HG03025 (cell line): ENCODE data around the gene HIGD2B.
"Not testable (repeated sequence)": the region's sequence is repeated elsewhere in the genome, so short reads cannot be mapped to it uniquely, and the experiment has no call there.

Experiments used
- ATAC-seq: cut with Tn5 transposase; IDR thresholded peaks from one replicate; pipeline ENCODE4 v1.9.1; 2021; ENCODE audit warnings: mild to moderate bottlenecking, moderate library complexity; ENCODE audit not compliant: unreplicated experiment, low FRiP score

The HIGD2B gene

DNA sequence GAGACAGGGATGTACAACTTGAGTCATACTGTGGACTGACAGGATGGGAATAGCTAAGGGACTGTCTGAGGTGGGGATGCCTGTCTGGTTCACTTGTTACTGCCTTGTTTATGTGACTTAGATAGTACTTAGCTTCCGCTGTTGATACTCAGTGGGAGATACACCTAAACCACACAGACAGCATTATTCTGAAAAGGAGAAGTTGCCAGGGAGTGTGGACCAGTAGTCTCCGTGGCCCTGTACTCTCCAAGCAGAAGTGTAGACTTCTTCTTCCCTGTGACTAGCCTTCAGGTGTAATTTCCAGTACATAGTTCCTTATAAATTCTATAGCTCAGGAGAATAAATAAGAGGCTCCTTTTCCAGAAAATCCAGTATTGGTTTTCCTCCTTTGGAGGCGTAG is 5.1 kb downstream of the HIGD2B start:
- ATAC-seq, result no peak

- no peak for ATAC-seq
Measured at GRCh38 chr15:72676838-72677237, 9.1 kb downstream of the HIGD2B start.

DNA sequence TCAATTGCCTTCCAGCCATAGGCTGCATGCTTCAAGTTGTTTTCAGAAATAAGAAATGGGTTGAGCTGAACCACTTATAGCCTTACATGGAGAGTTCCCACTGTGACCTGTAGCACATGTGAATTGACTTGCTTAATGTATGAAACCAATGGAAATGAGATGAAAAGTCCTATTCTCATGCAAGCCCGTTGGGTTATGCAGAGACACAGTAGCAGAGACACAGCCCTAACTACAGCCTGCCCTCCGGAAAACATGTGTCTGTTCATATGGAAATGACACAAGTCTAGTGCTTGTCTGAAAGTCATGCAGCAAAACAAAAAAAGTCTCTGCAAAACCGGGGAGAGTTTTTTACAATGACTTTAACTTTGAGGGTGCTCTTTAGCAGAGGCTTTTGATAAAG is 14.5 kb downstream of the HIGD2B start:
- no peak for ATAC-seq

- peak; percentile 68 for ATAC-seq
Measured at GRCh38 chr15:72670656-72671352, 15.2 kb downstream of the HIGD2B start.

GRCh38 chr15:72669803-72670202 is 16.2 kb downstream of the HIGD2B start:
- ATAC-seq, result not testable (repeated sequence)

DNA sequence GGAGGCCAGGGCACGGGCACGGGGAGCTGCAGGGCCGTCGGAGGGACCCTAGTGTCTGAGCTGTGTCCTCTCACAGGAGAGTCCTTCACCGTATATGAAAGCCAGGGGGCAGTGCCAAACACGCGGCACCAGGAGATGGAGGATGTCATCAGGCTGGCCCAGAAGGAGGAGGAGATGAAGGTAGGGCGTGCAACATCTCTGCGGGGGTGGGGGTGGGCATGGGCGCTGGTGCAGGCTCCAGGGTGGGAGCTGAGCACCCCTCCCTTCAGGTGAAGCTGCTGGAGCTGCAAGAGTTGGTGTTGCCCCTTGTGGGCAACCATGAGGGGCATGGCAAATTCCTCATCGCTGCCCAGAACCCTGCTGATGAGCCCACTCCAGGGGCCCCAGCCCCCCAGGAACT is 20.3 kb downstream of the HIGD2B start:
- ATAC-seq, result not testable (repeated sequence)

DNA sequence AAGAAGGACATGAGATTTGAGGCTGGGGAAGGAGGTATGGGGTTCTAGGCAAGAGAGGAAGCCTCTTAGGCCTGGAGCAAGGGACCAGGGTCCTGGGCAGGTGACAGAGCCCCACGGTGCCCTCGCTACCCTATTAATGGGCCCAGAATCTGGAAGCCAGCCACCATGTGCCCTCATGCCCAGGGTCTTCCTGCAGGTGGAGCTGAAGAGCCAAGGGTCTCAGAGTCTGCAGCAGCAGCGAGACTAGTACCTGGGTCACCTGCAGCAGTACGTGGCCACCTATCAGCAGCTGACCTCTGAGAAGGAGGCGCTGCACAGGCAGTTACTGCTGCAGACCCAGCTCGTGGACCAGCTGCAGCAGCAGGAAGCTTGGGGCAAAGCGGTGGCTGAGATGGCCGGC is 22.1 kb downstream of the HIGD2B start:
- ATAC-seq, result not testable (repeated sequence)

DNA sequence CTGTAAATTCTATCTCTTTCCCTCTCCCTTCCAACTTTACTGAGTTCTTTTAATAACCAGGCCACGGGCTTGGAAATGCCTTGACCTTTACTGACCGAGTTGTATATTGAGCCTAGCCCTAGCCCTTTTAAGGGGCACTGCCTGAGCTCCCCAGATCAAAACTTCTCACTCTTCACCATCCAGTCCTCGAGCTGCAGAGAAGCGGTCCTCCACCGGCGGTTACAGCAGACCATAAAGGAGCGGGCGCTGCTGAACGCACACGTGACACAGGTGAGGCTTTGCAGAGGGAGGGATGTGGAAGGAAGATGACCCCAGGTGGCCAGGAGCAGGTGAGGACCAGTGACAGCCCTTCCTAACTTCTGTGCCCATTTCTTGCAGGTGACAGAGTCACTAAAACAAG is 24.9 kb downstream of the HIGD2B start:
- ATAC-seq, result not testable (repeated sequence)

- not testable (repeated sequence) for ATAC-seq
Measured at GRCh38 chr15:72656014-72656413, 30.0 kb downstream of the HIGD2B start.

DNA sequence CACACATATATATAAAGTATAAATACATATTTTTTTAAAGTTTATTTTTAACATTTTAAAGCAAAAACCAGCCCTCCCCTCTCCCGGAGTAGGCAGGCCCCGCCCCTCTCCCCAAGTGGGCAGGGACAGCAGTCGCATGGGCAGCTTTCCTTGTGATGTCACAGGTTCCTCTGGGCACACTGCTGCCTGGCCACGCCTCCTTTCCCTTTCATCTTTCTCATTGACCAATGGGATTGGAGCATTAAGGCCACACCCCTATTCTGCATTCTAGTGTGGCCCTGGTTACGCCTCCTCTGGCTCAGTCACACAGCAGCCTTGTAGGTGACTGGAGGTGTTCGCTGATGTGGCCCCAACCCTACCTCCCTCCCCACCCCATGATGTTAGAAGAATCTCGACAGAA is 31.6 kb downstream of the HIGD2B start, which contains the start of gene GOLGA6B:
GOLGA6B (plus strand) TSS at position 301 of the 400 bp plus-strand sequence; CDS start at position 342, 41 bp downstream.
- ATAC-seq, result not testable (repeated sequence)

DNA sequence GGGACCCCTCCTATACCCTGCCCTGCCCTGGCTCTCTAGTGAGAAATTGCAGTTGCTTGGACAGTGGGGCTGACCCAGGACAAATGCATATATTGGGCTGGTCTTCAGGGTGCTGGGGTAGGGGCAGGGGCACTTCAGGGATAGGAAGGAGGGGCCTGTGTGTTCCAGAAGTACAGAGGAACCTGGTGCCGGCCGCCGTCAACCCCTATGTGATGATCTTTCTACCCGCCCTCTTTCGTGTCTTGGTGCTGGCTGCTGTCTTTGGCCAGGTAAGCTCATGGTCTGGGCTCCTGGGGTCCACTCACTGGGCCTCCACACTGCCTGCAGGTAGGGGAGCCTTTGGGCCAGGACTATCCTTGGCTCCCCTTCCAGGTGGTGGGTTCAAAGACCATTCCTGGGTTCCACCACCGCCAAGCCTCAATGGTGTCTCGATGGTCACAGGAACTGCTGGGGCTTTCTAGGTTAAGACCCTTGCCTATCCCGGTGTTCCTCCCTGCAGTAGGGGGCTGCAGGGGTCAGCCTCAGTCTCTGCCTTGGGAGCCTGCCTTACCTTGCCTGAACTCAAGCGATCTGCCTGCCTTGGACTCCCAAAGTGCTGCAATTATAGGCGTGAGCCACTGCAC is 37.2 kb downstream of the HIGD2B start:
- ATAC-seq, result not testable (repeated sequence)

GRCh38 chr15:72642271-72642670 is 43.7 kb downstream of the HIGD2B start:
- not testable (repeated sequence) for ATAC-seq

GRCh38 chr15:72639759-72640483 is 46.1 kb downstream of the HIGD2B start:
- ATAC-seq, result not testable (repeated sequence)

GRCh38 chr15:72636519-72637282 is 49.3 kb downstream of the HIGD2B start:
- not testable (repeated sequence) for ATAC-seq

DNA sequence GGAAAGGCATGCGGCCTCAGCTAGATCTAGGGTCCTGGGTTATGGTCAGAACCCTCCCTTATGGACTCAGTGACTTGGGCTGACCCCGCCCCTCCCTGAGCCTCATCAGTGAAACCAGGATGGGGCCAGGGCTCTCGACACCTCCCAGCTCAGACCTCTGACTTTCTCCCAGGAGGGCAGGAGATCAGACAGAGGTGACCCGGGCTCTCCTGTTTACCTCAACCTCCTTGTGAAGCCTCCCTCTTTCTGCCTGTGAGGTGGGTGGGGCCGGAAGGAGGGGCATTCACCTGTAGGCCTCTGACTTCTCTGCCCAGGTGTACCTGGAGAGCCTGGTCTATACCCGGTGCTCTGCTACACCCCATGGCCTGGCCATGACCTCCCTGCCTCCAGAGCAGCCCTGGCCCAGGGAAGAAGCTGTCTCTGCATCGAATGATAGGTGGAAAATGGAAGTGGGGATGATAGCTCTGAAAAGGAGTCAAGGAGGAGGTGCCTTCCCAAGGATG is 56.9 kb downstream of the HIGD2B start:
- ATAC-seq, result not testable (repeated sequence)

DNA sequence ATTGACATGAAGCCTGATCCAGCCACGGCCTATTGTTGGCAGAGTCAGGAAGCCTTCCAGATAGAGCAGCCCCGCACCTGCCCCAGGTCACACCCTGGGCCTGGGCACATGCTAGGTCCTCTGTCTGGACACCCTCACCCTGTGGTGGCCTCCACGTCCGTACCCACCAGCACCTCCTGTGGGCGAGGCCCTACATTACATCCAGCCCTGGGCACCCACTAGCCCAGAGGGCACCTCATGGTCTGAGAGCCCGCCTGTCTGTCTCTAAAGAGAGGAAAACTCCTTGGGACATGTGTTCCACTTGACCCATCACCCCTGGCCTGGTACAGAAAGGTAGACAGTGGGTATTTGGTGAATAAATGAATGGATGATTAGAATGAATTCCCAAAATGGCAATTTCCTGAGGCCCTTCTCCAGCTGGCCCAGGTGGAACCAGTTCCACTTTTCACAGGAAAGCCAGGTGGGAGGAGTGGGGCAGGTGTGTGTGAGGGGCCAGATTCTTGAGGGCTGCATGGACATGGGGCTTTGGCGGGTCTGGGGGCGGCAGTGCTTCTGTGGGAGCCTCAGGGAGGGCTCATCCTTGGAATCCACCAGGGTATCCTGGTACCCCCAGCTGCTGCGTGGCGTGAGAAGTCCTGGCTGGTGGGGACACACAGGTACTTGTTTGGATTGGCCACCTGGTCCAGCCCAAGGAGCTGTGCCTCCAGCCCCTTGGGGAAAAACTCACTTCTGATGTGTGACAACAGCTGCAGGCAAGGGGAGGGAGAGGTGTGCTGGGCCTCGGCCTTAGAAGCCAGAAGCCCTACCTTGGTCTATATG is 57.5 kb downstream of the HIGD2B start:
- not testable (repeated sequence) for ATAC-seq

DNA sequence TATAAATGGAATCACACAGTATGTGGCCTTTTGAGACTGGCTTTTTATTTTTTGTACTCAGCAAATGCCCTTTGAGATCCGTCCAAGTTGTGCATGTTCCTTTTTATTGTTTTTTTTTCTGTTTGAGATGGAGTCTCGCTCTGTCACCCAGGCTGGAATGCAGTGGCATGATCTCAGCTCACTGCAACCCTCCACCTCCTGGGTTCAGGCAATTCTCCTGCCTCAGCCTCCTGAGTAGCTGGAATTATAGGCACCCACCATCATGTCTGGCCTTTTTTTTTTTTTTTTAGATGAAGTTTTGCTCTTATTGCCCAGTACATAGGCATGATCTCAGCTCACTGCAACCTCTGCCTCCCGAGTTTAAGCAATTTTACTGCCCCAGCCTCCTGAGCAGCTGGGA is 59.8 kb downstream of the HIGD2B start:
- ATAC-seq, result not testable (repeated sequence)
